GM20431 (cell line): Measurements from ENCODE around the gene COL11A2.

Experiments
- in situ Hi-C: fragments of 300-500 bp; cut with MseI, MboI; formaldehyde crosslinking; loops from one replicate; pipeline ENCODE4 v1.15.0; 2020; ENCODE audit warnings: low sequenced_read_pairs; ENCODE audit not compliant: unreplicated experiment

COL11A2 gene

DNA sequence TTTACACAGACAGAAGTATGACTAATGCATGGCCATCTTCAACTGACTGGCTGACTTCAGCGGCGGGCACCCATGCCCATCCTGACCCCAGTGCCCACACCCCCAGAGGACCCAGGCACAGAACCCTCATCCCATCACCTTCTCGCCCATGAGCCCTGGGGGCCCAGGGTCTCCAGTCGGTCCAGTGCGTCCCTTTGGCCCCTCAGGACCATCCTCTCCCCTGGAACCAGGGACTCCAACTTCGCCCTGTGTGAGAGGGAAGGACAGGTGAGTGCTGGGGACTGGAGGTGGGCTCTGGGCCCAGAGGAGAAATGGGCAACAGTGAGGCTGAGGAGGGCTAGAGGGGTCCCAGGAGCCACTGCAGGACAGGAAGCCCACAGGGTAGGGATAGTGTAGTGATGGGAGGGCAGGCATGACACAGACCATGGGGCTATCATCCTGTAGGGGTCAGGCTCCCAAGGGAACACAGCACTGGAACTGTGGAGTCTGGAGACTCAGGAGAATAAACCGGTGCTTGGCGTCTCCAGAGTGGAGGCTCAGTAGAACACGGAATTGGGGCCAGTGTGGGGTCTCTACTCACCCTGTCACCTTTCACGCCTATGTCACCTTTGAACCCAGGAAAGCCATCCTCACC lies 16.7 kb downstream of the COL11A2 start:
- in situ Hi-C loops, result no loop called here

DNA sequence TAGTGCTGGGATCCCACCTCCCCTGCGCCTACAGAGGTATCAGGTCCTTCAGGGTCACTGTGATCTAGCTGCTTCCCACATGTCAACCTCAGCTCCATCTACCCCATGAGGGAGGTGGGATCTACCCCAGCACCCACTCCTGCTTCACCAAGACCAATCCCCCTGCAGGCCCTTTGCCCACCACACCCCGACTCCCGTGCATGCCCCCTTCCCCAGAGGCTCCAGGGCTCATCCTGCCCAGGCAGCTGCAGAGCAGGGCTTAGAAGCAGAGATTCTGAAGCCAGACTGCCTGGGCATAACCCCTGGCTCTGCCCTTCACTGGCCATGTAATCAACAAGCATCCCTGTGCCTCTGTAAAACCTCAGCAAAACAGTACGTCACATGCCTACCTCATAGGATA lies 17.5 kb downstream of the COL11A2 start:
- in situ Hi-C loops, result no loop called here

DNA sequence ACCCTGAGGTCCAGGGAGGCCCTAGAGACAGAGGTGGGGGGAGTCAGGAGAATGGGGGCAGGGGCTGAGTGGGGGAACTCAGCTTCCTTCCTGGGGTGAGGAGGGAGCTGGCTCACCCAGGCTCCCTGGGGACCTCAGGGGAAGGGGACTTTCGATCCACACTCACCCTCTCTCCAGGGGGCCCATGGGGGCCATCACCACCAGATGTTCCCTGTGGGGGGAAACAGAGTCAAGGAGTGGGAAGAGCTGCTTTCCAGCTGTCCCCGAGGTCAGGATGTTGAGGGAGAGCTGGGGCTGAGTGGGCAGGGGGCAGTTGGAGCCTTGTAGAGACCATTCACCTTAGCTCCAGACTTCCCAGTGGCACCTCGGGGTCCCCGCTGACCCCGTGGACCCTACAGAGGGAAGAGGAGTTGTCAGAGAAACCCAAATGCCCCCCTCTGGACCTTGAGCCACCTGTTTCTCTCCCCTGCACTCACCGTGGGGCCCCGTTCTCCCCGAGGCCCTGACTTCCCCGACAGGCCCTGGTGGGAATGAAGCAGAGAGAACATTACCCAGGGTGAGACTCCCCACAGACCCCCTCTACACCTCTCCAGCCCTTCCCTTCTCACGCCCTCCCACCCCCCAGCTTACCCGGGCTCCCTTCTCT lies 18.6 kb downstream of the COL11A2 start:
- in situ Hi-C loops, result no loop called here

DNA sequence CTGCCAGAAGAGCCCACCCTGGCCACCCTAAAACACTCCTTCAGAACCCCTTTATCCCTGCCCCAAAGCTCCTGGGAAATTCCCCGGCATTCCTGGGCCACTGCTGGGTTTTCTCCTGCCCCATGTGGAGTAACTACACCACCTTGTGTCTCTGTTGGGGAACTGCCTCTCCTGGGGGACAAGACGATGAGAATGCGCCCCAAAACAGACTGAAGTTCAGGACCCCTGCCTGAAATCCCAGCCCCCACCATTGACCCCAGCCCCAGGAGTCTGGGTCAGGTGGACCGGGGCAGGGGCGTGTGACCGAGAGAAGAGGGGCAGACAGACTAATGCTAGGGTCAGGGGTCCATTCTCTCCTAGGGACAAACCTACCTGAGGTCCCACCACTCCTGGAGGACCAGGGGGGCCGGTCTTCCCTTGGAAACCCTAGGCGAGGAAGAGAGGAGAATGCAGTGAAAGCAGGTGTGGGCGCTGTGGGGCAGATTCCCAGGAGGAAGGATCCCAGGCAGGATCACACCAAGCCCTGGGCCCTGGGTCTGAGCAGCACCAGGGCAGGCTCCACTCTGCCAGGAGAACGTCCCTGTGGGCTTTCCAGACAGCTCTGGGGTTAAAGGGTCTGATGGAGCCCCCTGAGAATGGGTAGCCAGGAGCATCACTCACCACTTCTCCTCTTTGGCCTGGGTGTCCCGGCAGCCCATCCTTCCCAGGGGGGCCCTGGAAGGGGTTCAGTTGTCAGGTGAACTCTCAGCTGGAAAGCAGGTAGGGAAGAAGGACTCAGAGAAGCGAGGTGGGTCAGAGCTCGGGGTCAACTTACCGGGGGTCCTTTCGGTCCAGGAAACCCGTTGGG lies 19.4 kb downstream of the COL11A2 start:
- in situ Hi-C loops, result no loop called here

DNA sequence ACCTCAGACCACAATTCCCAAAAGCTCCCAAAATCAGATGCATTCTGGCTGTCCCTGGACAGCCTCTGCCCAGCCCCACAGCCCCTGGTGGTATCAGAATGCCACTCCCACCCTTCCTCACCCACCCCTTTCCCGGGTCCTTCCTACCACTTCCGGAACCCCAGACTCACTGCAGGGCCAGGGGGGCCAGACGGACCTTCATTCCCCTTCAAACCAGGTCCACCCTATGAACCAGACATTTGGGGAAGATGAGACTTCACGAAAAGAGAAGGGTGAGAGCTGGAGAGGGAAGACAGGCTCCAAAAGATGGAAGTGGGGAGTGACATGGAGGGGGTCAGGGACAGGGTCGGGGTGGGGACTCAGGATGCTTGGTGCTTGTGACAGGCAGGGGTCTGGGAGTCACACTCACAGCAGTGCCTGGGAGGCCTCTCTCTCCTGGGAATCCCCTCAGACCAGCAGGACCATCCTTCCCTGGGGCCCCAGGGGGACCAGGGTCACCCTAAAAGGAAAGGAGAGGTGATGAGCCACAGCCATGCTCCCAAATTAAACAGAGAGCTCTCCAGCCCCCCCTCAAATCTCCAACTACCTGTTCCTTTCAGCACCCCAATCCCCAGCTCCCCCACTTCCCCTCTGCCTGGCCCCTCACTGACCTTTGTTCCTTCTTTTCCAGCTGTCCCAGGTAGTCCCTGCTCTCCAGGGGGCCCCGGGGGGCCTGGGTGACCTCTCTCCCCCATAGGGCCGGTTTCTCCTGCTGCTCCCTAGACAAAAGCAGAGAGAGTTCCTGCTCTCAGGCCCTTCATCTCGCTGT lies 20.2 kb downstream of the COL11A2 start:
- in situ Hi-C loops, result no loop called here

DNA sequence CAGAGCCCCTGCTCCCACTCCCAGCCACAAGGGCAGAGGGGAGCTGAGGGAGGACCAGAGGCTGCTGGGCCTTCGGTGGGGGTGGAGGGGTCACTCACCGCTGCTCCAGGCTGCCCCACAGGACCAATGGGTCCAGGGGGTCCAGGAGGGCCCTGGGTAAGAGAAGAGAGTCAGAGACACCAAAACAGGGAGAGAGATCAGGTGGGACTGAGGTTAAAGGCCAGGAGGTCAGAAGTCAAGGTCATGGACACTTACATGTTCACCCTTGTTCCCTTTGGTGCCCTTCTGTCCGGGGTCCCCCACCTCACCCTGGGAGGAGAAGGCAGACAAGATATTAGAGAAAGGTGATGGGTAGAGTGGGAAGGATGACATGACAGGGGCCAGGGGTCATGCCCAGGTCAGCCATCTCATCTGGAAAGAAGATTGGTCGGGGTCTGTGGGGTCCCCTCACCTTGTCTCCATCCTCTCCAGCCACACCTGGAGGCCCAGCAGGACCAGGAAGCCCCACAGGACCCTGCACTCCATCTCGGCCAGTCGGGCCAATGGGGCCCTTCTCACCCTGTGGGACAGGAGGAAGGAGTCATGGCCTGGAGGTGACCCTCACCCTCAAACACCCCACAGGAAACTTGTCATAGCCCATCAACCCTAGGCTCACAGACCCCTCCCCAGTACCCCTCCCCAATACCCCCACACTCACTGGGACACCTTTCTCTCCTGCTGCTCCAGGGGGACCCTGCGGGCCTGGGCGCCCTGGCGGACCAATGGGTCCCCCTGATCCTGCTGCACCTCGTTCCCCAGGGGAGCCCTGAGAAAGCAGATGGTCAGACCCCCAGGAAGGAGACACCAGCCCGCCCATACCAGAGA lies 21.0 kb downstream of the COL11A2 start:
- in situ Hi-C loops, result no loop called here

DNA sequence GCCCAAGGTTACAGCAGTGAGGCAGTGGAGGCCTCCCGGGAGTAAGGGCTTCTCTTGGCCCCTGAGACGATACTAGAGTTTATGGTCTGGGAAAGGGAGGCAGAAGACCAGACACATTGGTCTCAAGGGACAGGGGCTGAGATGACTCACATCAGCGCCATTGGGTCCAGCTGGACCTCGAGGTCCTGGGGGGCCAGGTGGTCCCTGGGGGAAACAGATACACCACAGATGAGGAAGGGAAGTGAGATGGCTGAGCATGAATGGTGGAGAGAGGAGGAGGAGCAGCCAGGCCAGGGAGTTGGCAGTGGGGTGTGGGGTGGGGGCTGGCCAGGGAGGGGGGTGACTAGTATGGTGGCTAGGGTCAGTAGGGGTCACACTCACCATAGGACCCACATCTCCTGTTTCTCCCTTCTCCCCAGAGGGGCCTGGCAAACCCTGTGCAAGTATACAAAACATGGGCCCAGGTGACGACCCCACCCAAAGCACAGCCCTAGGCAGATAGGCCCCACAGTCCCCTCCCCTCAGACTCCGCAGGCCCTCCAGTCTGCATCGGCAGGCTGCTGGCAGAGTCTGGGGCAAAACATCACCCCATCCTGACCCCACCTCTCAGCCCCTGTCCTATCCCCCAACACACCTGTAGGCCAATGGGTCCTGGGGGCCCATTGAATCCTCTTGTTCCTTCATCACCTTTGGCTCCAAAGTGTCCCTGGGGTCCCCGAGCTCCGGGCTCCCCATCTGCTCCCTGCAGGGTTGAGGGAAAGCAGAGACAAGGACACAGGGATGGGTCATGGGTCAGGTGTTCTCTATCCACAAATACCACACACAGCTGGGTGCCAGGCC lies 21.9 kb downstream of the COL11A2 start:
- in situ Hi-C loops, result no loop called here

DNA sequence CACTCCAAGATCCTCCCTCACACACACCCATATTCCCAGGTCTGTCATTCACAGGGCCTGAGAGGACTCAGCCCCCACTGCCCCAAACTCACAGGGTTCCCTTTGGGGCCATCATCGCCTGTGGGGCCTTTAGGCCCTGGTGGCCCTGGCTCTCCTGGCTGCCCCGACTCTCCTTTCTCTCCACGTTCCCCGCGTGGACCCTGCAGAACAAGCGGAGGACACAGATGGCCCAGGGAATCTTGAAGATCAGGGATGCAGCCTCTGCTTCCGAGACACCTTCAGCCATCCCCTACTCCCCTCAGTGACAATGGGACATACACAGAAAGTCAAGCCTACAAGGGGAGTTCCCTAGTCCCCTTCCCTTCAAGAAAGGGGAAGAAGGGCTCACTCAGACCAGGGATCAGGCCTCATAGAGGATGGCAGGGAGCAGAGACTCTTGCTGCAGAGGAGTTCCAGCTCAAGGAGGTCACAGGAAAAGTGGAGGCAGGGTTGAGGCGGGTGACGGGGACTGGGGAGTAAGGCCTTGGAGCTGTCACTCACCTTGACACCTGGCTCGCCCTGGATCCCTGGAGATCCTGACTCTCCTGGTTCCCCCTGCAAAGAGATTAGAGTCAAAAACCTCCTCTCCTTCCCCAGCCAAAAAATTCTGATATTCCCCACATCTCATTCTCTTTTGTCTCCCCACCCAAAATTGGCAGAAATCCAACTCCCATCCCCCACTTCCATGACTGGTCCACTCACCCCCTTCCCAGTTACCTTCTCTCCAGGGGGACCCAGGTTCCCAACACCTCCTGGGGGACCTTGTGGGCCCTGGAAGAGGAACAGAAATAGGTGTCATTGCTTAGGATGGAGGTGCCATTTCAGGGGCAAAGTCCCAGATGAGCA lies 22.7 kb downstream of the COL11A2 start:
- in situ Hi-C loops, result loop anchor here (10.0 kb wide), 1 partner anchor 75 kb away; no protein-coding TSS in a partner anchor

DNA sequence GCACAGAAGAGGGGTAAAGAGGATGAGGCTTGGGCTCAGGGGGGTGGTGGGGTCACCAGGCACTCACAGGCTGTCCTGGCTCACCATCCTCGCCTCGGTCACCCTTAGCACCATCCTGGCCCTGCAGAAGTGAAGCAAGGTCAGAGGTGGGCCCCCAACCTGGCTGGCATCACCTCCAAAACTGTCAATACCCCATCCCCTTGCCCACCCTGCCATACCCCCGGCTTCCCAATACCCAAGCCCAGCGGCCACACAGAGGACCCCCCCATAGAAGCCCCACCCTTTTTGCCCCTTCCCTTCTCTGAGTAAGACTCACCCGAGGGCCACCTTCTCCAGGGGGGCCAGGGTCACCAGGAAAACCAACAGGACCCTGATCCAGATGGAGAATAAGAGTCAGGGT lies 23.6 kb downstream of the COL11A2 start:
- in situ Hi-C loops, result loop anchor here (10.0 kb wide), 1 partner anchor 76 kb away; no protein-coding TSS in a partner anchor

DNA sequence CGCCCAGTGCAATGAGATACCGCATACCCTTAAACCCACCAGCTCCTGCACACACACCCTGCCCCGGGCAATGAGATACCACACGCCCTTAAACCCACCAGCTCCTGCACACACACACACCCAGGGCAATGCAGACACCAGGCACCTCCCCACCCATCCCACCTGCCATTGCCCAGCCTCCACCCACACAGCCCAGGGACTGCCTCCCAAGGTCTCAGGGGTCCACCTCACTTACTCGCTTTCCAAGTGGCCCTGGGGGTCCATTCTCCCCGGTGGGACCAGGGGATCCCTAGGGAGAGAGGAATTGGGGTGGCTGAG lies 24.0 kb downstream of the COL11A2 start:
- in situ Hi-C loops, result loop anchor here (10.0 kb wide), 1 partner anchor 77 kb away; no protein-coding TSS in a partner anchor

DNA sequence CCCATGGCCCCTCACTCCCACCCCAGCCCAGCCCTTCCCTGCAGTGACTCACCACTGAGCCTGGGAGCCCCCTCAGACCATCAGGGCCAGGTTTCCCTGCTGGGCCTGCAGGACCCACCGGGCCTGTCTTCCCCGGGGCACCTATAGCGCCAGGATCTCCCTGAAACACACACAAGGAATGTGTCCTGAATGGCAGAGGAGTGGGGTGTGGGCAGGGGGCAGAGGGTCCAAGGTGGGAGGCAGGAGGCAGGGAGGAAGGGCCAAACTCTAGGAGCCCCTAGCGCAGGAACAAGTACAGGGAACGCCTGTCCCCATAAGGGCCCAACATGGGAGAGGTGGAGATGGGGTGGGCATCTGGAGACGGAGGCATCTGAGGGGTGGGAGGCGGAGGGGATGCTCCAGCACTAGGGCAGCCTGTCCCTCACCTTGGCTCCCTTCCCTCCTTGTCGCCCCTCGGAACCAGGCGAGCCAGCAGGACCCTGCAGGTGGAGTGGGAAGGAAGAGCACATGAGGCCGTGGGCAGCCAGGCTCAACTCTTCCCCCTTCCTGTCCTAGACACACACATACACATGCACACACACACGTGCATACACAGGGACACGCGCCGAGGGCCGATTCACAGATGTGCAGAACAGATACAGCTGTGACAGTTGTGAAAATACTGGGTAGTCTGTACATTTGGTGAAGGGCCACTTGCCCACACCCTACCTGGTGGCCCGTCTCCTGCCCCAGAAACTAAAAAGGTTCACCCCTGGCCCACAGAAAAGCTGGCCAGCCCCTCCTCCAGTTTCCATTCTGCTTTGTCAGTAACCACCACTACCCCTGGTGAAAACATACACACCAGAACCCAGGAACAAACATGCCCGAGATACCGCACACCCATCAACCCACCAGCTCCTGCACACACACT lies 24.6 kb downstream of the COL11A2 start:
- in situ Hi-C loops, result loop anchor here (10.0 kb wide), 1 partner anchor 77 kb away; no protein-coding TSS in a partner anchor

DNA sequence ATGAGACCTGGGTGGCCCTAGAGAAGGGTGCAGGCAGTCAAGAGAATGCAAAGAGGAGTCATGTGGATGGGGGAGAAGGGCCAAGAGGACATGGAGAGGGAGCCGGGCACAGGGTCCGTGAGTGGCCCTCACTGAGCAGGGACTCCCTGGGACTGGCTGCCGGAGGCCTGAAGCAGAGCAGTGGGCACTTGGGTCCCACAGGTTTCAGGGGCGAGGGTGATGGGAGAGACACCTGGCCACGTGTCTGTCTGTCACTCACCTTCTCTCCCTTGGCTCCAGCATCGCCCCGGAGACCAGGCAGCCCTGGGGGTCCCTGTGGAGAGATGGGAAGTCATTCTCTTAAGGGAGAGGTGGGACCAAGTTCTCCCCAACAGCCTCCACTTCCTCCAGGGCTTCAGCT lies 25.5 kb downstream of the COL11A2 start:
- in situ Hi-C loops, result loop anchor here (10.0 kb wide), 1 partner anchor 78 kb away; no protein-coding TSS in a partner anchor

DNA sequence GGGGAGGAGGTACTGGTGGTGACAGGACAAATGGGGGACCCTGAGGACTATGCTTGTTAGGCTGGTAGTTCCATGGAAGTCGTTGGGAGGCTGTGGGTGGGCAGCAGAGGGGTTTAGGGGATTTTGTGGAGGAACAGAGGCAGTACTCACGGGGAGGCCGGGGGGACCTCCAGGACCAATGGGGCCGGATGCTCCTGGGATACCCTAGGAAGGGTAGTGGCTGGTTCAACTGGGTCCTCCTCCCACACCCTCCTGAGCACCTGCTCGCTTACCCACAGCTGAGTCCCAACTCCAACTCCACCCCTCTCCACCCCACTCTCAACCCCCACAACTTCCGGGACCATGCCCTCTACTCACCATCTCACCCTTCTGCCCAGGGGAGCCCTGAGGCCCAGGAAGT lies 25.9 kb downstream of the COL11A2 start:
- in situ Hi-C loops, result loop anchor here (10.0 kb wide), 1 partner anchor 78 kb away; no protein-coding TSS in a partner anchor

DNA sequence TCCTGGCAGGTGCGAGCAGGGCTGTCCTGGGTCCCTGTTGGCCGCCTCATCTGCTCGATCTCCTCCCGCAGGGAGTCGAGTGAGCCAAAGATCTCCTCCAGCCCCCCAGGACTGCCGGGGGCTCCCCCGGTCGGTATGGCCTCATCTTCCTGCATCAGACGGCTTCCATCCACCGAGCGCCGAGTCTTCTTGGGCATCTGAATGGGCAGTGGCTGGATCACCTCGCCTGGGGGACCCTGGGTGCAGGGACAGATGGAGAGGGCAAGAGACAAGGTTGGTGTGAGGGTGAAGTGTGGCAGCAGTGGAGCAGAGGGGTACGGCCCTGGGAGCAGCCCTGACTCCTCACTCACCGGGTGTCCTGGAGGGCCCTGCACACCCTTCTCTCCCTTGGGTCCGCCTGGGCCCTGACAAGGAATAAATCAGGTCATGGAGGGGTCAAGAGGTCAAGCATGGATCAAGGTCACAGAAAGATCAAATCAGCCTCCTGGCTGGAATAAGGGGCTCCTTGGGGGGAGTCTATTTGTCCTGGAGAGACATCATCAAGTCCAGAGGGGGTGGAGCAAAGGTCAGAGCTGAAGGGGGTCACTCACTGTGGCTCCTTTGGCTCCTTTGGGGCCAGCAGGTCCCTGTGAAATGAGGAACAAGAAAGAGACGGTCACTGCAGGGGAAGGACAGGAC lies 26.5 kb downstream of the COL11A2 start:
- in situ Hi-C loops, result loop anchor here (10.0 kb wide), 1 partner anchor 79 kb away; no protein-coding TSS in a partner anchor

DNA sequence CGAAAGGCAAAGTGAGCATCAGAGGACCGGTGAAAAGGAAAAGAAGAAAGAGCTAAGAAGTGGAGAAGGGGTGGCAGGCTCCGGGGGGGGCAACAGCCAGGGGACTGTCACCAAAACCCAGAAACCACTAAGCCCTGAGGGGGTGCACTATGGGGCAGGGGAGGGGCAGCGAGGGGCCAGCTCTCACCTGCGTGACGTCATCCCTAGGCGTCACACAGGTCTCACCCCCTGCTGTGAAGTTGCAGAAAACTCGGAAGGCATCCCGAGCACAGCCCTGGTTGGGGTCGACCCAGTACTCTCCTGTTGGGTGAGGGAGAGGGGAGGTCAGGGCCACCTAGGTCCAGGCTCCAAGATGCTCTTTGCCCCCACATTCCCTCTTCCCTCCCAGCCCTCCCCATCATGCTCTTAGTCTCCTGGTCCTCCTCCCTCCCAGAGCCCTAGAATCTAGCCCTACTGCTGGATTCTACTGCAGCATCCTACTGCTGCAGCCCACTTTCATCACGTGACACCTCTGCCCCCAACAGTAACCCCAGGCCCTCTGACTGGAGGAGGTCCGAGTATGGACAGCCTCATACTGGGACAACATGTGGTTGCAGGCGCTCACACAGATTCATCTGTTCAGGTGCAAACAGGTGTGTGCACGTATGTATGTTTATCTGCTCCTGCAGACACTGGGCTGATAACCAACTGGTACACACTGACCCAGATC lies 27.4 kb downstream of the COL11A2 start:
- in situ Hi-C loops, result loop anchor here (10.0 kb wide), 1 partner anchor 80 kb away; no protein-coding TSS in a partner anchor
